ENCODE results near the gene SCRT2. TPM values are rescaled to one million over a fixed set of nuclear protein-coding genes. Genes with fewer than 3 reads are reported as not detected.
"Not testable (repeated sequence)": the region's sequence is repeated elsewhere in the genome, so short reads cannot be mapped to it uniquely, and the experiment has no call there.

SCRT2 gene
- not detected for total RNA-seq
- long read RNA-seq = 0 reads

DNA sequence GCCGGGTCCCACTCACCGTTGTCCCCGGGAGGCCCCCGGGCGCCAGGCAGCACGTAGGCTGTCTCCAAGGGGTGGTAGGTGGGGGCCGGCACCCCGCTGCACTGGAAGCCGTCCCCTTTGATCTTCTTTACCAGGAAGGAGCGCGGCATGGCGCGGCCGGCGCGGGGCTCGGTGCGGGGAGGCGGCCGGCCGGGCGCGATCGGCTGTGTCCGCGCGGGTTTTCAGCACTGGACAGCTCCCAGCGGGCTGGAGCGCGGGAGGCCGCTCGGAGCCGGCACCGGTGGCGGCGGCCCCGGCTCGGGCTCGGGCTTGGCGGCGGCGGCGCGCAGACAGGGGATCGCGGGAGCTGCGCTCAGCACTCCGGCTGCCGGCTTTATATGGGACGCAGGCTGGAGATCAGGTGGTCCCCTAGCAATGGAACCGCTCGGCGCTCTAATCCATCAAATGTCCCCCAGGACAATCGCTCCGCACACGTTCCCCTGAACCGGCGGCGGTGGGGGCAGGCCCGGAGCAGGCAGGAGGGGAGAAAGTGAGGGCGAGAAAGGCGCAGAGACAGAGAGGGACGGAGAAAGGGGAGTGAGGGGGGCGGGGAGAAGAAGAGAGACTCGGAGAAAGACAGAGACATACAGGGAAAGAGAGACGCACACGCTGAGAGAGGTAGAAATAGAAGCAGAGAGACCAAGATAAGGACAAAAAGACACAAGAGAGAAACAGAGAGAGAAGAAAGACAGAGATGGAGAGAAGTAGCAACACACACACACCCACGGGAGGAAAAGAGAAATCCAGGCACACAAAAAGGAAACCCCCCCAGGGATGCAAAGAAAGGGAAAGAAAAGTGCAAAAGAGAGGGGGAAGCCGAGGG is at the start of gene SCRT2:
SCRT2 (minus strand) TSS at position 350 of the 862 bp plus-strand sequence; CDS start at position 149, 201 bp downstream.
- intact Hi-C loops (cut with DNase I) = no loop called here
- DNase-seq = peak; percentile 87

DNA sequence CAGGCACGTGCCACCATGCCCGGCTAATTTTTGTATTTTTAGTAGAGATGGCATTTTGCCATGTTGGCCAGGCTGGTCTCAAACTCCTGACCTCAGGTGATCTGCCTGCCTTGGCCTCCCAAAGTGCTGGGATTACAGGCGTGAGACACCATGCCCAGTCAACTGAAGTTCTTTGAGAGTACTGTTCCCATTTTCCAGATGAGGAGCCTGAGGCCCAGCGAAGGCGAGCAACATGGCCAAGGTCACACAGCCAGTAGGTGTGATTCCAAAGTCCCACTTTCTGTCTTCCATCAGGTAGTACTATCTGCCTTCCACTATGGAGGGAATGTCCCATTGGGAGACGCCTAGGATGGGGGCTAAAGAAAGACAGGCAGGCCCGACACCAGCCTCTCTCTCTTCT is 49.2 kb upstream of the SCRT2 start:
- not testable (repeated sequence) for DNase-seq, ATAC-seq
- intact Hi-C loops (cut with DNase I) = loop anchor here (5.0 to 10.0 kb wide), 2 partner anchors 72 to 160 kb away; partner anchors contain the start of gene SRXN1 (in 1 of the 2)

More for the DNA sequence above, at the start of gene SCRT2:
- peak; percentile 94 to 96 for ATAC-seq

GRCh38 chr20:723756-724155 is 48.2 kb upstream of the SCRT2 start:
- no peak for DNase-seq
- intact Hi-C loops (cut with DNase I) = loop anchor here in 1 of 2 donors (10.0 kb wide), 1 partner anchor 159 kb away; no protein-coding TSS in a partner anchor
- peak; percentile 49 to 57 for ATAC-seq

DNA sequence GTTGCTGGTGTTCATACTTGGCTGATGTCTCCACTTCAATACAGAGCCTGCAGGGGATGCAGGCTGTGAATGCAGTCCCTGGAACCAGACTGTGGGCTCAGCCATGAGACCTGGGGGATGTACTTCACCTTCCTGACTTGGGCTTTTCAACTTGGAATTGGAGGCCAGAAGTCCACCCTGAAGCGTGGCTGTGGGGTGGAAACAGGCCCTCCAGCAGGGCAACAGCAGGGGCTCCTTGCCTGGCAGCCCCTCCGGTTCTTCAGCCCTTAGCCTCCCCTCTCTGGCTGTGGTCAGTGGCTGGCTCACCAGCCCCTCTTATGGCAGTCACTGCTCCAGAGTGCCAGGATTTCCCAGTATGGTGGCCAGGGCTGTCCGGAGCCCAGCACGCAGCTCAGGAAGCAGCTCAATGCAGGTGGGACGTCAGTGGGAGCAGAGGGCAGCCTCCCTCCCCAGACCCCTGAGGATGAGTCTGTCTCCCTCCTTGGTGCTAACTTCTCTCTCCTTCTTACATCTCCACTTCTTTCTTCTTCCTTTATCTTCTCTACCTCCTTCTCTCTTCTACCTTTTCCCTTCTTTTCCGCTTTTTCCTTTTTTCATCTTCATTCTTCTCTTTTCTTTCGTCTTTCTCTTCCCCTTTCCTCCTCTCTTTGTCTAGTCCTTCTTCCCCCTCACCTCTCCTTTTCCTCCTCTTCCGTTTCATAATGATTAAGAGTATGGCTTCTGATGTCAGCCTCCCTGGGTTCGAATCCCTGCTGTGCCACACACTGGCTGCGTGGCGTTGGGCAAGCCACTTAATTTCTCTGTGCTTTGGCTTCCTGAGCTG is 47.4 kb upstream of the SCRT2 start:
- DNase-seq (no peak), ATAC-seq (no peak)
- intact Hi-C loops (cut with DNase I) = loop anchor here in 1 of 2 donors (10.0 kb wide), 1 partner anchor 158 kb away; no protein-coding TSS in a partner anchor

- intact Hi-C loops (cut with DNase I) = loop anchor here in 1 of 2 donors (10.0 kb wide), 1 partner anchor 157 kb away; no protein-coding TSS in a partner anchor
- DNase-seq = no peak
- ATAC-seq = no peak
These were observed 46.3 kb upstream of the SCRT2 start for GRCh38 chr20:721876-722275.

DNA sequence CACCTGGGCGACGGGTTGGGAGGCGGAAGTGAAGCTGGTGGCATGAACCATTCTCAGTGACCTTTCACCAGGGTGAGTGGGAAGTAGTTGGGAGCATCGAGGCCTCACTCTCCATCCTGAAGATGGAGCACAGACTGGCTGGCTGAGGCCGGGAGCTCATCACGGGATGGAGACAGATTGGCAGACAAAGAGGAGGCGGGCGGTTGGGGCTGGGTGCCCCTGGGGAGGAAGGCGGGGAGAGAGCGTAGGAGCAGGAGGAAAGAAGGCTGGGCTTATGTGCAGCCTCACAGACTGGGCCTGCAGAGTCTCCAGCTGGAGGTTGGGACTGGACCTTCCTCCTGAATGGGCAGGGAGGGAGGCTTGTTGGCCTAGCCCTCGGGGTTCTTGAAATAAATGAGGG is 44.2 kb upstream of the SCRT2 start:
- intact Hi-C loops (cut with DNase I) = loop anchor here in 1 of 2 donors (10.0 kb wide), 1 partner anchor 155 kb away; no protein-coding TSS in a partner anchor
- DNase-seq = no peak
- ATAC-seq = no peak

DNA sequence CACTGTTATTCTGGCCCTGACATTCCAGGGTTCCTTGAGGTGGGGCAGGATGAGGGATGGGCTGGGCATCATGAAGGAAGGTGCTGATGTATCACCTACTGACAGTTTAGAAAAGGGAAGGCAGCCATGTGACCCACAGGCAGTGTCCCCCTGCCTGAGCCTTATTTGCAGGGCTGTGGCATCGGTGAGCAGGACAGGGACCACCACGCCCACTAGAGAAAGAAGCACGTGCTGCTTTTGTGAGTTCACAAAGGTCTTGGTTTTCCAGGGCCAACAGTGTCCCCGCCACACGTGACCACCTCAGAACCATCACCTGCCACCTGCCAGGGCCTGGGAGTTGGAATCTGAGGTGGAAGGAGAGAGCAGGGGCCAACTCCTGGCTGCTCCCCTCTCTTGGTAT is 43.5 kb upstream of the SCRT2 start:
- intact Hi-C loops (cut with DNase I) = no loop called here
- no peak for ATAC-seq
- no peak for DNase-seq

- no peak for DNase-seq
These were observed 42.2 kb upstream of the SCRT2 start for GRCh38 chr20:717832-718231.

DNA sequence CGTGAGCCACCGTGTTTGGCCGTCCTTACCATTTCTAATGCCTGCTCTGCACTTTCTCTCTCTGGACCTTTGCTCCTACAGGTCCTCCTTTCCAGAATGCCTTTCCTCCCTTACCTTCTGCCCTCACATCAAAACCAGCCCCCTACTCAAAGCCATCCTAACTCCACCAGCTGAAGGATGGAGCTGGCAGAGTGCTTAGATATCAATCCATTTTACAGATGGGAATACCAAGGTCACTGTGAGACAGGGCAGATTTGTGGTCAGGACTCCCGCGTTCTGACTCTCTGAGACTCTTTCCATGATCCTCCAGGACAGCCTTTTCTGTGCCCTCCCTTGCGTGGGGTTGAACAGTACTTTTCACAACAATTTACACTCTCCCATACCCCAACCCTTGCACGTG is 41.7 kb upstream of the SCRT2 start:
- no peak for ATAC-seq
- no peak for DNase-seq
- intact Hi-C loops (cut with DNase I) = no loop called here

More at GRCh38 chr20:717832-718231, 42.2 kb upstream of the SCRT2 start:
- intact Hi-C loops (cut with DNase I) = no loop called here
- ATAC-seq = no peak

- DNase-seq (no peak), ATAC-seq (no peak)
- intact Hi-C loops (cut with DNase I) = no loop called here
These were observed 38.9 kb upstream of the SCRT2 start for GRCh38 chr20:714453-714852.

DNA sequence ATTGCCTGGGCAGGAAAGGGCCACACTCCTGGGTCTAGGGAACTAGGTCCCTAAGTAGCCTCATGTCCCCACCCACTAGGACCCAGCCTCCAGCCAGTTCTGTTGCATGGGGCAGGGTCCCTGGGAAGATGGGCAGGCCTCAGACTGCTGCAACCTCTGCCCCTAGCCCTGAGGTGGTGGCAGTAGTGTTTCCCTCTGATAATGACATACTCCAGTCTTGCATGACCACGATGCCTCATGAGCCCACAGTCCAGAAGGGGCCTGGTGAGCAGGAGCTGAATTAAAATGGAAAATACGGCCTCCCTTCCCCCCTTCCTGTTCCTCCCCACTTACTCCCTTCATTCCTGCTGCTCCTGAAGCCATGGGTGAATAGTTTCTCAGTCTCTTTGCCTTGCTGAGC is 36.0 kb upstream of the SCRT2 start:
- ATAC-seq (no peak), DNase-seq (no peak)
- intact Hi-C loops (cut with DNase I) = no loop called here

- intact Hi-C loops (cut with DNase I) = no loop called here
- DNase-seq = no peak
- no peak for ATAC-seq
These were observed 35.3 kb upstream of the SCRT2 start for GRCh38 chr20:710780-711450.

GRCh38 chr20:709991-710779 is 34.6 kb upstream of the SCRT2 start:
- ATAC-seq (peak in 1 of 2 donors; percentile 34), DNase-seq (no peak)
- intact Hi-C loops (cut with DNase I) = no loop called here

DNA sequence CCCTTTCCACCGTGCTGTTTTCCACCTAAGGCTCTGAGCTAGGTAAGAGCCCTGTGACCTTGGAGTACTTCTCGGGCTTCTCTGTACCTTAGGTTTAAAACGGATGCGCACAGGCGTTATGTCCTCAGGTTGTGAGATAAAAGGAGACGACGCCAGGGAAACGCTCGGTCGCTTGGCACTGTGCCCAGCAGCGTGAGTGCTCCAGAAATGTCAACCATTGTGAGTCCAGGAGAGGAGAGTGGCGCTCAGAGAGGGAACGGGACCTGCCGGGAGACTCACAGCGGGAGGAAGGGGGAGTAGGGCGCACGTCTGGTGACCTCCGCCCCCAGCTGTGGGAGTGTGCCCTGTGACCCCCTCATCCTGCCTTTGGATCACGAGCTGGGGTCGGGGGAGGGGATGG is 33.8 kb upstream of the SCRT2 start:
- peak; percentile 43 to 55 for ATAC-seq
- intact Hi-C loops (cut with DNase I) = no loop called here
- DNase-seq = peak; percentile 58

DNA sequence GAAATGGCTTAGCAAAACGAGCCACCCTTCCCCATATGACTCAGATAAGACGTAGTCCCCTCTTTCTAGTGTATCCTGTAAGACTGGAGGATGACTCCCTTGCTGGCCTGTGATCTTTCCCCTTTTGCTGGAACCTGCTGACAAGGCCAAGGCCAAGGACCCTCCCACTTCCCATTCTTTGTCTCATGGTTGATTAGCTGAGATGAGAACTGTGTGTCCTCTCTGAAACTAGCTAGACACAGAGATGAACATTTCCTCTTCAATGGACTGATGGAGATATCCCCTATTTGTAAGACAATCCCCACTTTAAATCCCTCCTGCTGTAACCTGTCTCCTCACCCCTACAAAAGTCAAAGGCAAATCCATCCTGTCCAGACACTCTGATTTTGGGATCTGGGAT is 33.4 kb upstream of the SCRT2 start:
- intact Hi-C loops (cut with DNase I) = no loop called here
- DNase-seq = no peak
- no peak for ATAC-seq

DNA sequence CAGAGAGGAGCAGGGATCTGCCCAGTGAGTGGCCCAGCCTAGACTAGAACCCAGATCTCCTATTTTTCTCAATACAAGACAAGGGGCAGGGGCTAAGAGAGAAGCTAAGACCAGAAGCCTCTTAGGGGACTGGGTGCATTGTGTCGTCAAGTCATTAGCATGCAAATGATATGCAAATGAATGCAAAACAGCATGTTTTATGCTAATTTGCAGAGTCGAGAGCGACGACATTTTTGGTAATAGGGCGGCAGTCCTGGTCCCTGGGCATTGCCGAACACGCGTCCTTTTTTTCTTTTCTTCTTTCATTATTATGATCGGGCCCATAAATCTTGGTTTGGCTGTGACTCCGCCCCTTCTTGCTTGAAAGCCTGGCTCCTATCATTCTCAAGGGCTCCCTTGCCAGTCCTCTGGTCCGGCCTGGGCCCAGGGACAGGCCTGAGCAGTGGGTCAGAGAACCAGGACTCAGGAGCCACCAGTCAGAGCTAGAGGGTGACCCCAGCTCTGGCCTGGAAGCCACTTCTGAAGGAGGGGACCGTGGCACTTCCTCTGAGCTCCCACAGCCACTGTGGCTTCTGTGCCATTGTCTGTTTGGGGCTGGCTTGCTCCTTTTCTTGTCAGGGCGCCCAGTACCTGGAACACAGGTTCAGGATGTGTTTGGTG is 32.0 kb upstream of the SCRT2 start:
- intact Hi-C loops (cut with DNase I) = no loop called here
- no peak for ATAC-seq
- DNase-seq = no peak

DNA sequence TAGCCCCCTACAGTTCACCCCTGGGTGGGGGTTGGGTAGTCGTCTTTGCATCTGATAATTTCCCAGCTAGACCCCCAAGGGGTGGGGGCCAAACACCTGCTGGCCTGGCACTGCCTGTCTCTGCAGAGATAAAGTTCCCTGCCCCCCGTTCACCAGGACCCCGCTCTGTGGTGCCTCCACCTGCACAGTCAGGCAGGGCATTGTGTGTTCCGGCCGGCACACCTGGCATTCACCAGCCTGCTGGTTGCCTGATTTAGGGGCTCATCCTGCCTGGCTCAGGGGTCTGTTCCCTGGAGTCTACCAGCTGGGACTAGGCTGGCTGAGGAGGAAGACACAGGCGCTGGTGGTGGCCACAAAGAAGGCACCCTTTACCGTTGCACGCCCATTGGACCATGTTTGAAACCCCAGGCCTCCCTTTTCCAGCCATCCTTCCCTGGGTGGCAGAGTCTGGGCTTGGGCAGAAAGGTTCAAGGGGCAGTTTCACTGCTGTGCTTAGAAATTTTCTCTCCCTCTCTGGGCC is 30.8 kb upstream of the SCRT2 start:
- ATAC-seq (no peak), DNase-seq (no peak)
- intact Hi-C loops (cut with DNase I) = no loop called here

GRCh38 chr20:704726-705125 is 29.1 kb upstream of the SCRT2 start:
- ATAC-seq (no peak), DNase-seq (no peak)
- intact Hi-C loops (cut with DNase I) = no loop called here
